Stimulated activated CD8-positive, alpha-beta memory T cell treated with anti-CD3 and anti-CD28 coated beads, Interleukin-7, amount 100 ng/mL, for 4 hours (primary cell): ENCODE data around the gene NCKAP5L.
"Not testable (repeated sequence)": the region's sequence is repeated elsewhere in the genome, so short reads cannot be mapped to it uniquely, and the experiment has no call there.

ENCODE experiments used
- DNase-seq, 2 donors: peaks; one replicate each; pipeline ENCODE4 v3.0.0-alpha.2; 2020; ENCODE audit warnings: low read depth in 2 of 2

Gene NCKAP5L

GRCh38 chr12:49828133-49829091, at the start of gene NCKAP5L:
NCKAP5L (minus strand) TSS chr12:49828413; CDS start chr12:49804044, 24,369 bp downstream.
- DNase-seq, result peak; percentile 87 to 92

GRCh38 chr12:49877066-49877465, 48.9 kb upstream of the NCKAP5L start:
- no peak for DNase-seq

GRCh38 chr12:49876070-49876469, 47.9 kb upstream of the NCKAP5L start:
- no peak for DNase-seq

- no peak for DNase-seq
These were observed 47.0 kb upstream of the NCKAP5L start for GRCh38 chr12:49875115-49875720.

- DNase-seq, result no peak
These were observed 46.1 kb upstream of the NCKAP5L start for GRCh38 chr12:49874142-49874897.

GRCh38 chr12:49873361-49873934, 45.2 kb upstream of the NCKAP5L start:
- no peak for DNase-seq

GRCh38 chr12:49872781-49873181, 44.6 kb upstream of the NCKAP5L start:
- DNase-seq, result no peak

GRCh38 chr12:49872381-49872780, 44.2 kb upstream of the NCKAP5L start:
- DNase-seq, result no peak

- not testable (repeated sequence) for DNase-seq
These were observed 43.6 kb upstream of the NCKAP5L start for GRCh38 chr12:49871811-49872251.

GRCh38 chr12:49871263-49871561, 43.0 kb upstream of the NCKAP5L start:
- DNase-seq, result no peak

GRCh38 chr12:49870501-49871262, 42.5 kb upstream of the NCKAP5L start:
- no peak for DNase-seq

GRCh38 chr12:49869816-49870500, 41.7 kb upstream of the NCKAP5L start:
- DNase-seq, result no peak

- no peak for DNase-seq
These were observed 41.0 kb upstream of the NCKAP5L start for GRCh38 chr12:49868952-49869815.

GRCh38 chr12:49868449-49868848, 40.2 kb upstream of the NCKAP5L start:
- DNase-seq, result no peak

- no peak for DNase-seq
These were observed 39.5 kb upstream of the NCKAP5L start for GRCh38 chr12:49867570-49868341.

- peak; percentile 43 to 58 for DNase-seq
These were observed 38.8 kb upstream of the NCKAP5L start for GRCh38 chr12:49866859-49867569.

GRCh38 chr12:49865782-49866135, 37.5 kb upstream of the NCKAP5L start:
- no peak for DNase-seq

- no peak for DNase-seq
These were observed 37.0 kb upstream of the NCKAP5L start for GRCh38 chr12:49865109-49865781.
